Measurements from ENCODE around the gene TGDS.

Gene TGDS

GRCh38 chr13:94595950-94596574, at the start of gene TGDS:
TSS of gene TGDS (minus strand) at chr13:94596152. CDS start at chr13:94596136, 16 bp downstream.
- TF ChIP-seq GATA3 (IDR thresholded peaks at IDR 0.05; ENCODE audit: low read depth, low read length) (no peak), GATA2 (IDR thresholded peaks at IDR 0.05; ENCODE audit: low read depth, low read length) (no peak)

- no peak for TF ChIP-seq GATA2 (IDR thresholded peaks at IDR 0.05; ENCODE audit: low read depth, low read length)
- TF ChIP-seq GATA3 (IDR thresholded peaks at IDR 0.05; ENCODE audit: low read depth, low read length) = no peak
Measured at GRCh38 chr13:94641409-94641941, 45.5 kb upstream of the TGDS start.

GRCh38 chr13:94640721-94641120, 44.8 kb upstream of the TGDS start:
- TF ChIP-seq GATA2 (IDR thresholded peaks at IDR 0.05; ENCODE audit: low read depth, low read length) (no peak), GATA3 (IDR thresholded peaks at IDR 0.05; ENCODE audit: low read depth, low read length) (no peak)

- no peak for TF ChIP-seq GATA3 (IDR thresholded peaks at IDR 0.05; ENCODE audit: low read depth, low read length)
- TF ChIP-seq GATA2 (IDR thresholded peaks at IDR 0.05; ENCODE audit: low read depth, low read length) = no peak
Measured at GRCh38 chr13:94636942-94637578, 41.1 kb upstream of the TGDS start.

GRCh38 chr13:94632226-94632980, 36.5 kb upstream of the TGDS start:
- TF ChIP-seq GATA3 (IDR thresholded peaks at IDR 0.05; ENCODE audit: low read depth, low read length) (no peak), GATA2 (IDR thresholded peaks at IDR 0.05; ENCODE audit: low read depth, low read length) (no peak)

- TF ChIP-seq GATA2 (IDR thresholded peaks at IDR 0.05; ENCODE audit: low read depth, low read length) (no peak), GATA3 (IDR thresholded peaks at IDR 0.05; ENCODE audit: low read depth, low read length) (no peak)
Measured at GRCh38 chr13:94630858-94631257, 34.9 kb upstream of the TGDS start.

GRCh38 chr13:94623316-94623715, 27.4 kb upstream of the TGDS start:
- TF ChIP-seq GATA3 (IDR thresholded peaks at IDR 0.05; ENCODE audit: low read depth, low read length) = no peak
- TF ChIP-seq GATA2 (IDR thresholded peaks at IDR 0.05; ENCODE audit: low read depth, low read length) = no peak

- TF ChIP-seq GATA2 (IDR thresholded peaks at IDR 0.05; ENCODE audit: low read depth, low read length) (no peak), GATA3 (IDR thresholded peaks at IDR 0.05; ENCODE audit: low read depth, low read length) (no peak)
Measured at GRCh38 chr13:94622344-94622743, 26.4 kb upstream of the TGDS start.

GRCh38 chr13:94620286-94620896, 24.4 kb upstream of the TGDS start:
- TF ChIP-seq GATA2 (IDR thresholded peaks at IDR 0.05; ENCODE audit: low read depth, low read length) (no peak), GATA3 (IDR thresholded peaks at IDR 0.05; ENCODE audit: low read depth, low read length) (no peak)

GRCh38 chr13:94617389-94618000, 21.5 kb upstream of the TGDS start:
- no peak for TF ChIP-seq GATA2 (IDR thresholded peaks at IDR 0.05; ENCODE audit: low read depth, low read length)
- no peak for TF ChIP-seq GATA3 (IDR thresholded peaks at IDR 0.05; ENCODE audit: low read depth, low read length)

GRCh38 chr13:94613051-94613450, 17.1 kb upstream of the TGDS start:
- TF ChIP-seq GATA3 (IDR thresholded peaks at IDR 0.05; ENCODE audit: low read depth, low read length) (no peak), GATA2 (IDR thresholded peaks at IDR 0.05; ENCODE audit: low read depth, low read length) (no peak)

- no peak for TF ChIP-seq GATA2 (IDR thresholded peaks at IDR 0.05; ENCODE audit: low read depth, low read length)
- no peak for TF ChIP-seq GATA3 (IDR thresholded peaks at IDR 0.05; ENCODE audit: low read depth, low read length)
Measured at GRCh38 chr13:94612050-94612449, 16.1 kb upstream of the TGDS start.

GRCh38 chr13:94610475-94610874, 14.5 kb upstream of the TGDS start:
- no peak for TF ChIP-seq GATA2 (IDR thresholded peaks at IDR 0.05; ENCODE audit: low read depth, low read length)
- no peak for TF ChIP-seq GATA3 (IDR thresholded peaks at IDR 0.05; ENCODE audit: low read depth, low read length)

GRCh38 chr13:94609196-94609595, 13.2 kb upstream of the TGDS start:
- TF ChIP-seq GATA3 (IDR thresholded peaks at IDR 0.05; ENCODE audit: low read depth, low read length) = no peak
- no peak for TF ChIP-seq GATA2 (IDR thresholded peaks at IDR 0.05; ENCODE audit: low read depth, low read length)
